Natural killer cell (primary cell): ENCODE measurements around the gene CYP20A1. TPM values are rescaled to one million over a fixed set of nuclear protein-coding genes. Genes with fewer than 3 reads are reported as not detected.
"Not testable (repeated sequence)": the region's sequence is repeated elsewhere in the genome, so short reads cannot be mapped to it uniquely, and the experiment has no call there.

Source experiments
- ATAC-seq, 3 donors: fragments of 150-1000 bp in 2 of 3; fragments of 200-7000 bp in 1 of 3; cut with Tn5 transposase; 1 replicate in 1 of 3; 2 replicates in 2 of 3; pipeline ENCODE4 v1.10.0; 2021; ENCODE audit warnings: mild to moderate bottlenecking in 2 of 3, moderate library complexity in 2 of 3
- DNase-seq, 2 donors: peaks; one replicate each; pipeline versions ENCODE4 v3.0.0 to v3.0.0-alpha.2; 2013 to 2021; ENCODE audit warnings: mixed read lengths in 1 of 2
- H3K27ac ChIP-seq: one replicate; pipeline ENCODE4 v1.5.1; 2013; ENCODE audit warnings: mild to moderate bottlenecking, low read length
- H3K27me3 ChIP-seq: one replicate; pipeline ENCODE4 v1.6.1; 2013; ENCODE audit warnings: low read length; ENCODE audit not compliant: control insufficient read depth, insufficient read depth
- H3K36me3 ChIP-seq: one replicate; pipeline ENCODE4 v1.6.1; 2013; ENCODE audit warnings: low read length; ENCODE audit not compliant: control insufficient read depth, insufficient read depth
- H3K4me1 ChIP-seq: one replicate; pipeline ENCODE4 v1.6.1; 2013; ENCODE audit warnings: low read length; ENCODE audit not compliant: control insufficient read depth, insufficient read depth
- H3K4me3 ChIP-seq: one replicate; pipeline ENCODE4 v1.5.1; 2013; ENCODE audit warnings: low read length
- H3K9me3 ChIP-seq: one replicate; pipeline ENCODE4 v1.6.1; 2013; ENCODE audit warnings: low read length; ENCODE audit not compliant: control insufficient read depth, insufficient read depth
- H3K27ac Mint-ChIP-seq, 2 donors: one replicate each; pipeline ENCODE4 v1.8.0; 2022; ENCODE audit warnings: mild to moderate bottlenecking in 2 of 2, mixed read lengths in 2 of 2, moderate library complexity in 1 of 2
- H3K27me3 Mint-ChIP-seq, 2 donors: one replicate each; pipeline ENCODE4 v1.8.0; 2022; ENCODE audit warnings: low read depth in 2 of 2, mixed read lengths in 2 of 2
- H3K36me3 Mint-ChIP-seq: one replicate; pipeline ENCODE4 v1.8.0; 2022; ENCODE audit warnings: mixed read lengths
- H3K4me1 Mint-ChIP-seq, 2 donors: one replicate each; pipeline ENCODE4 v1.8.0; 2022; ENCODE audit warnings: mixed read lengths in 2 of 2
- H3K4me3 Mint-ChIP-seq: one replicate; pipeline ENCODE4 v1.8.0; 2022; ENCODE audit warnings: mild to moderate bottlenecking, moderate library complexity, mixed read lengths
- H3K9me3 Mint-ChIP-seq, 2 donors: one replicate each; pipeline ENCODE4 v1.8.0; 2022; ENCODE audit warnings: mixed read lengths in 2 of 2
- CTCF ChIP-seq: fragments of 200-600 bp; IDR thresholded peaks from one replicate; pipeline ENCODE4 v1.8.0; 2022; ENCODE audit warnings: antibody characterized with exemption
- WGBS: methylation state at CpG from one replicate; pipeline ENCODE4 v1.1.7; 2013; ENCODE audit warnings: missing lambda C conversion rate; ENCODE audit not compliant: insufficient coverage; 5-methylcytosine and 5-hydroxymethylcytosine counted together
- intact Hi-C: fragments of 100-400 bp; cut with micrococcal nuclease; formaldehyde crosslinking; loops from one replicate; pipeline ENCODE4 v1.14.2; 2022
- total RNA-seq, 4 donors: library from RNA; stranded (reverse); fragments of 120-200 nt in 1 of 4; gene quantifications; one replicate each; pipeline versions ENCODE4 v1.2.3 to v1.2.4, GENCODE V29; 2013 to 2022

The CYP20A1 gene
- total RNA-seq, 3 donors from 2014 or later (not counting 1 experiment from before 2014, with no cell fraction given) = 19.8 to 31.9 (median 30.7) TPM

- Mint-ChIP-seq H3K4me3 (no peak overlapping the region), H3K27me3 (no peaks in the 10 kb centered on the region), H3K9me3 (no peaks in the 10 kb centered on the region), H3K36me3 (no peaks in the 10 kb centered on the region), H3K27ac (no peak overlapping the region), H3K4me1 (peaks cover 0 to 5% of the 10 kb centered on the region in 2 donors)
- intact Hi-C loops = no loop called here
- Histone ChIP-seq H3K36me3 (peaks cover 63% of the 10 kb centered on the region), H3K9me3 (no peaks in the 10 kb centered on the region), H3K27me3 (no peaks in the 10 kb centered on the region), H3K4me1 (no peaks in the 10 kb centered on the region), H3K4me3 (no peak overlapping the region), H3K27ac (no peak overlapping the region)
- no peak for ATAC-seq
- DNase-seq = no peak
- 89% methylated on average over 5 of the region's 7 CpGs for WGBS
- TF ChIP-seq CTCF = no peak
These were observed 43.3 kb downstream of the CYP20A1 start for GRCh38 chr2:203282101-203282500.

- DNase-seq (no peak), ATAC-seq (no peak)
- H3K9me3 ChIP-seq = no peaks in the 10 kb centered on the region
- Mint-ChIP-seq H3K36me3 (no peaks in the 10 kb centered on the region), H3K4me3 (no peak overlapping the region), H3K27me3 (no peaks in the 10 kb centered on the region), H3K4me1 (peaks cover 0 to 5% of the 10 kb centered on the region in 2 donors), H3K9me3 (no peaks in the 10 kb centered on the region), H3K27ac (no peak overlapping the region)
- no peaks in the 10 kb centered on the region for H3K27me3 ChIP-seq
- no peak for TF ChIP-seq CTCF
- no peaks in the 10 kb centered on the region for H3K4me1 ChIP-seq
- H3K36me3 ChIP-seq = peaks cover 42% of the 10 kb centered on the region
- no peak overlapping the region for H3K27ac ChIP-seq
- intact Hi-C loops = no loop called here
- no CpG with 5 or more reads among the region's 2 CpGs for WGBS
- no peak overlapping the region for H3K4me3 ChIP-seq
These were observed 47.7 kb downstream of the CYP20A1 start for GRCh38 chr2:203286532-203286931.

GRCh38 chr2:203301667-203302066 lies 62.8 kb downstream of the CYP20A1 start:
- no peak for ATAC-seq
- Mint-ChIP-seq H3K4me1 (no peaks in the 10 kb centered on the region), H3K36me3 (no peaks in the 10 kb centered on the region), H3K27ac (no peak overlapping the region), H3K27me3 (no peaks in the 10 kb centered on the region), H3K9me3 (no peaks in the 10 kb centered on the region), H3K4me3 (no peak overlapping the region)
- intact Hi-C loops = no loop called here
- H3K9me3 ChIP-seq = no peaks in the 10 kb centered on the region
- no peak for DNase-seq
- no peaks in the 10 kb centered on the region for H3K4me1 ChIP-seq
- peaks cover 9% of the 10 kb centered on the region for H3K36me3 ChIP-seq
- no peak overlapping the region for H3K4me3 ChIP-seq
- H3K27me3 ChIP-seq = no peaks in the 10 kb centered on the region
- H3K27ac ChIP-seq = no peak overlapping the region
- TF ChIP-seq CTCF = no peak
- 97% methylated on average over 3 of the region's 3 CpGs for WGBS

GRCh38 chr2:203302586-203302985 lies 63.8 kb downstream of the CYP20A1 start:
- DNase-seq, H3K4me3 Mint-ChIP-seq, H3K4me1 ChIP-seq, H3K27ac Mint-ChIP-seq, H3K4me1 Mint-ChIP-seq, H3K27me3 Mint-ChIP-seq, H3K9me3 Mint-ChIP-seq, H3K36me3 ChIP-seq, H3K27me3 ChIP-seq, H3K4me3 ChIP-seq, intact Hi-C loops, ATAC-seq, H3K36me3 Mint-ChIP-seq, H3K27ac ChIP-seq, H3K9me3 ChIP-seq: not testable (repeated sequence)
- 98% methylated on average over 8 of the region's 8 CpGs for WGBS
